ENCODE data around the gene C13orf46. TPM values are rescaled to one million over a fixed set of nuclear protein-coding genes. Genes with fewer than 3 reads are reported as not detected.

C13orf46 gene
- total RNA-seq, 4 donors from 2014 or later = 0.31 to 6.6 (median 5.9) TPM; not detected in 1

GRCh38 chr13:113905018-113905417 lies 68.9 kb downstream of the C13orf46 start:
- H3K27ac ChIP-seq = peak overlapping the region; percentile 78 to 89 (median 82)
- no peaks in the 10 kb centered on the region for H3K9me3 ChIP-seq
- TF ChIP-seq POLR2AphosphoS5 (IDR thresholded peaks at IDR 0.05) (no peak), EP300 (IDR thresholded peaks at IDR 0.05) (no peak)
- H3K27me3 ChIP-seq = no peaks in the 10 kb centered on the region
- 80 to 85% methylated on average over 1 to 7 of the region's 9 CpGs for WGBS, 2 donors (ENCODE audit: low coverage in 1 of 2)
- no peak overlapping the region for H3K4me3 ChIP-seq
- no peak for ATAC-seq
- no peaks in the 10 kb centered on the region for H3K36me3 ChIP-seq
- peaks cover 8 to 72% (median 9%) of the 10 kb centered on the region in 3 donors for H3K4me1 ChIP-seq

GRCh38 chr13:113904411-113904810 lies 69.5 kb downstream of the C13orf46 start:
- peak overlapping the region; percentile 78 to 89 (median 82) for H3K27ac ChIP-seq
- peak; percentile 69 for ATAC-seq
- TF ChIP-seq CTCF (IDR thresholded peaks at IDR 0.05) = peak; percentile 63 to 85 (median 76)
- TF ChIP-seq POLR2AphosphoS5 (IDR thresholded peaks at IDR 0.05) = peak; percentile 53
- TF ChIP-seq EP300 (IDR thresholded peaks at IDR 0.05) = no peak
- TF ChIP-seq POLR2A (IDR thresholded peaks at IDR 0.05) = no peak
- WGBS, 2 donors (ENCODE audit: low coverage in 1 of 2) = 25 to 29% methylated on average over 1 to 3 of the region's 8 CpGs
- H3K4me1 ChIP-seq = peaks cover 8 to 72% (median 9%) of the 10 kb centered on the region in 3 donors
- H3K4me3 ChIP-seq = no peak overlapping the region
- H3K9me3 ChIP-seq = no peaks in the 10 kb centered on the region
- H3K36me3 ChIP-seq = no peaks in the 10 kb centered on the region
- no peaks in the 10 kb centered on the region for H3K27me3 ChIP-seq

GRCh38 chr13:113903912-113904311 lies 70.0 kb downstream of the C13orf46 start:
- WGBS, 2 donors (ENCODE audit: low coverage in 1 of 2) = 57 to 77% methylated on average over 7 to 8 of the region's 9 CpGs
- H3K9me3 ChIP-seq = no peaks in the 10 kb centered on the region
- TF ChIP-seq CTCF (IDR thresholded peaks at IDR 0.05) (no peak), EP300 (IDR thresholded peaks at IDR 0.05) (no peak), POLR2A (IDR thresholded peaks at IDR 0.05) (no peak), POLR2AphosphoS5 (IDR thresholded peaks at IDR 0.05) (no peak)
- H3K27me3 ChIP-seq = no peaks in the 10 kb centered on the region
- ATAC-seq = no peak
- H3K27ac ChIP-seq = peak overlapping the region; percentile 78 to 89 (median 82)
- H3K4me3 ChIP-seq = no peak overlapping the region
- peaks cover 8 to 71% (median 9%) of the 10 kb centered on the region in 3 donors for H3K4me1 ChIP-seq
- H3K36me3 ChIP-seq = no peaks in the 10 kb centered on the region

Other genes starting within 250 kb of the C13orf46 start
- gene TMEM255B, start 214.8 kb downstream of the C13orf46 start, total RNA-seq = 10 to 100 TPM in 1 of 4 donors, 1 to 10 TPM in 3; 4.9 to 13.2 (median 7.8) TPM
- gene GAS6, start 110.0 kb downstream of the C13orf46 start, total RNA-seq = 100 to 1,000 TPM; 132 to 392 (median 217) TPM
- gene RASA3, start 158.5 kb upstream of the C13orf46 start, total RNA-seq = 10 to 100 TPM; 25.0 to 43.1 (median 30.2) TPM
- gene CFAP97D2, start 205.2 kb upstream of the C13orf46 start, total RNA-seq = not detected

Data from gastroesophageal sphincter (tissue), 4 donors.